GM23338 (cell line): Measurements from ENCODE around the gene MATK.

Source experiments
- CREB1 ChIP-seq: fragments of 250-450 bp; sonication (Bioruptor Pico); IDR thresholded peaks from 2 replicates; pipeline ENCODE4 v1.5.0; 2020; ENCODE audit warnings: low read depth, mild to moderate bottlenecking, moderate library complexity
- EZH2 ChIP-seq: fragments of 200-600 bp; sonication (generic); IDR thresholded peaks from one replicate; pipeline ENCODE4 v1.8.0; 2017; ENCODE audit warnings: antibody characterized with exemption, mild to moderate bottlenecking, low read depth; ENCODE audit not compliant: unreplicated experiment
- EZH2phosphoT487 ChIP-seq: fragments of 200-600 bp; sonication (generic); IDR thresholded peaks from one replicate; pipeline ENCODE4 v1.8.1; 2018; ENCODE audit warnings: antibody characterized with exemption; ENCODE audit not compliant: unreplicated experiment
- POLR2AphosphoS5 ChIP-seq: IDR thresholded peaks from 2 replicates; pipeline ENCODE4 v1.6.1; 2016; ENCODE audit warnings: antibody characterized with exemption, low read depth
- TF ChIP-seq, protein P1 (sequence below), 2 experiments: fragments of 200-600 bp in 1 of 2; sonication (generic) in 1 of 2; conservative IDR thresholded peaks; 2 replicates each; pipeline versions ENCODE4 v1.5.1 to v1.6.1; 2016 to 2017; ENCODE audit warnings: antibody characterized with exemption in 2 of 2, low read depth in 2 of 2, mild to moderate bottlenecking in 2 of 2, moderate library complexity in 1 of 2

DNA sequence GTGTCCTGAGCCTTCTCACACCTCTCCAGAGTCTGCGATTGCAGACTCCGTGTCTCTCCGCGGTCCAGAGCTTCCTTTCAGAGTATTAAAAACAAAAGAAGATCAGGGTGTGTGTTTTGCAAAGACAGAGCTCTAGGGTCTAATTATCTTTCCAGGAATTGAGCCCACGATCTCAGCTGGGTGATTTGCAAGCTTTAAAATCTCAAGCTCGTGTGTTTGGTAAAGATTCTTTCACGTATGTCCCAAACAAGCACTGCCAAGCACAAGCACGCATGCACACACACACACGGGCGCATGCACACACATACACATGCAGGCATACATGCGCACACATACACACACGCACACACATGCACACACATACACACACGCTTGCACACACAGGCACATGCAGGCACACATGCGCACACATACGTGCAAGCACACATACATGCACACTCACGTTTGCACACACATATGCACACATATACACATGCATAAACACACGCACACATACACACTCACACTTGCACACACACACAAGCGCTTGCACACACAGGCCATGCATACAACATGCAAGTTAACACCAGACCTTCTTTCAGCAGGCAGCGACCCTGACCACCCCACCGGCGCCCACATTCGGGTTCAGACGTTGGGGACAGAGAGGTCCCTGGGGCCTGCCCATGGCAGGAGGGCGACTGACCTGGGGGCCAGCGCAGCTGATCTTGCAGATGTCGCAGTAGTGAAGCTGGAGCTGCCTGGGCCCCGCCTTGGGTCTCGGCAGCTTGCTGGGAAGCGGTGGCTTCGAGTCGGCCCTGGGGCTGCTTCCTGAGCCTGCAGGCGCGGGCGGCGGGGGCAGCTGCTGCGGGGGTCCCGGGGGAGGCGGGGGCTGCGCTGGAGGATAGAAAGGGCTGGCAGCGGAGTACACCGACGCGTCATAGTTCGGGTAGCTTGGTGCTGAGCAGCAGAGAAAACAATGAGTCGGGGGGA is 44.7 kb upstream of the MATK start:
- TF ChIP-seq CREB1 (CRISPR knock-in tag) (no peak), EZH2phosphoT487 (no peak), POLR2AphosphoS5 (no peak), EZH2 (no peak)
- TF ChIP-seq, protein P1, sequence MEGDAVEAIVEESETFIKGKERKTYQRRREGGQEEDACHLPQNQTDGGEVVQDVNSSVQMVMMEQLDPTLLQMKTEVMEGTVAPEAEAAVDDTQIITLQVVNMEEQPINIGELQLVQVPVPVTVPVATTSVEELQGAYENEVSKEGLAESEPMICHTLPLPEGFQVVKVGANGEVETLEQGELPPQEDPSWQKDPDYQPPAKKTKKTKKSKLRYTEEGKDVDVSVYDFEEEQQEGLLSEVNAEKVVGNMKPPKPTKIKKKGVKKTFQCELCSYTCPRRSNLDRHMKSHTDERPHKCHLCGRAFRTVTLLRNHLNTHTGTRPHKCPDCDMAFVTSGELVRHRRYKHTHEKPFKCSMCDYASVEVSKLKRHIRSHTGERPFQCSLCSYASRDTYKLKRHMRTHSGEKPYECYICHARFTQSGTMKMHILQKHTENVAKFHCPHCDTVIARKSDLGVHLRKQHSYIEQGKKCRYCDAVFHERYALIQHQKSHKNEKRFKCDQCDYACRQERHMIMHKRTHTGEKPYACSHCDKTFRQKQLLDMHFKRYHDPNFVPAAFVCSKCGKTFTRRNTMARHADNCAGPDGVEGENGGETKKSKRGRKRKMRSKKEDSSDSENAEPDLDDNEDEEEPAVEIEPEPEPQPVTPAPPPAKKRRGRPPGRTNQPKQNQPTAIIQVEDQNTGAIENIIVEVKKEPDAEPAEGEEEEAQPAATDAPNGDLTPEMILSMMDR (conservative IDR thresholded peaks at IDR 0.05; ENCODE audit: low read depth in 2 of 2): no peak
